NCI-H2227 treated with DMSO at 0.1 percent for 48 hours (cell line): ENCODE data around the gene FXN.
A peak's percentile ranks its signal among the peaks of the same experiment; 100 is the strongest.
"Not testable (repeated sequence)": the region's sequence is repeated elsewhere in the genome, so short reads cannot be mapped to it uniquely, and the experiment has no call there.

Source experiments
- DNase-seq: peaks from one replicate; lab custom pipeline; 2025; lab: John Stamatoyannopoulos, UW

Gene FXN

GRCh38 chr9:69035438-69036308, at the start of gene FXN:
Gene FXN (plus strand): TSS chr9:69035752. CDS start chr9:69035783, 31 bp downstream.
- peak; percentile 70 for DNase-seq

- DNase-seq, result not testable (repeated sequence)
Observed at GRCh38 chr9:68986949-68987348, 48.6 kb upstream of the FXN start.

- no peak for DNase-seq
Observed at GRCh38 chr9:68991457-68991856, 44.1 kb upstream of the FXN start.

DNA sequence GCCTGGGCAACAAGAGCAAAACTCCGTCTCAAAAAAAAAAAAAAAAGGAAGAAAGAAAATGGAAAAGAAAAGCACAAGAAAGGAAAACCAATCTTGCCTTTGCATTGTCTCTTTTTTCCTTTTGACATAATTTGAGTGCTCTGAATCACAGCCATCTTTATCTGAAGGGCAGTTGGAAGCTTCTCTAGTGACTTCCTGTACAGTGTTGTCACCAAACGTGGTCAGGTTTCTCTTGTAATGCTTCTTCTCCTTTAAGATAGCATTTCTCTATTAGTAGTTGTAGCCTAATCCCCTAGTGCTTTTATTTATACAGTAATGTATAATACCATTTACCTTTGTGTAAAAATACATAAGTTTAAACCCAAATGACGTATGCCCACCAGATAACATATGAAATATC, 39.8 kb upstream of the FXN start:
- DNase-seq, result no peak

GRCh38 chr9:68996462-68996861, 39.1 kb upstream of the FXN start:
- no peak for DNase-seq

GRCh38 chr9:68997666-68998065, 37.9 kb upstream of the FXN start:
- no peak for DNase-seq

DNA sequence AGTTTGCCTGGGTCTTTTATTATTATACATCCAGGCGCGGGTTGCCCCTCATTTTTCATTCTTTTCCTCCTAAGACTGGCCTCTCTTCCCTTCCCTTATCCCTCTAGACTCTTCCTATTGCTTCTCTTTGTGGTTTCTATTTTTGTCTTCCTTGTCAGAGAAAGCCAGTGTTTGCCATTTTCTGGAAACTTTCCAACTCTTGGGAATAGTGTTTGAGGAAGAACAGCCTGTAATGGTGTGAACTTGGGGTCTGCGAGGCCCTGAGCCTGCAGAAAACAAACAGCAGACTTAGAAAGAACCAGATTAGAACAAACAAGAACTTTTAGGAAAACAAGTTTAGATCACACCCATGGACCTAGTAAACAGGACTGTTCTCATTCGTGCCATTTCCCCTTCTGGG, 37.2 kb upstream of the FXN start:
- DNase-seq, result no peak

DNA sequence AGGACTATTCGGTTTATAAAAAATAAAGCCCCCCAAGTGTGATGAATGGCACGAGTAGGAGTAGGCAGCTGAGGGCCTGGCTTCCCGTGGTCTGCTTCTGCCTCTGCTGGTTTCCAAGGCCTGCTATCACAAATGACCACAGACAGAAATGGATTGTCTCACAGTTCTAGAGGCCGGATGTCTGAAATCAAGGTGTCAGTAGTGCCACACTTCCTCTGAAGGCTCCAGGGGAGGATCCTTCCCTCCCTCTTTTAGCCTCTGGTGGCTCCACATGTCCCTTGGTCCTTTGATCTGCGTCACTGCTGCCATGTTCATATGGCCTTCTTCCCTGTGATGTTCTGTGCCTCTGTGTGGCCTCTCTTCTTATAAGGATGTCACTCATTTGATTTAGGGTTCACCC, 36.7 kb upstream of the FXN start:
- DNase-seq, result no peak

DNA sequence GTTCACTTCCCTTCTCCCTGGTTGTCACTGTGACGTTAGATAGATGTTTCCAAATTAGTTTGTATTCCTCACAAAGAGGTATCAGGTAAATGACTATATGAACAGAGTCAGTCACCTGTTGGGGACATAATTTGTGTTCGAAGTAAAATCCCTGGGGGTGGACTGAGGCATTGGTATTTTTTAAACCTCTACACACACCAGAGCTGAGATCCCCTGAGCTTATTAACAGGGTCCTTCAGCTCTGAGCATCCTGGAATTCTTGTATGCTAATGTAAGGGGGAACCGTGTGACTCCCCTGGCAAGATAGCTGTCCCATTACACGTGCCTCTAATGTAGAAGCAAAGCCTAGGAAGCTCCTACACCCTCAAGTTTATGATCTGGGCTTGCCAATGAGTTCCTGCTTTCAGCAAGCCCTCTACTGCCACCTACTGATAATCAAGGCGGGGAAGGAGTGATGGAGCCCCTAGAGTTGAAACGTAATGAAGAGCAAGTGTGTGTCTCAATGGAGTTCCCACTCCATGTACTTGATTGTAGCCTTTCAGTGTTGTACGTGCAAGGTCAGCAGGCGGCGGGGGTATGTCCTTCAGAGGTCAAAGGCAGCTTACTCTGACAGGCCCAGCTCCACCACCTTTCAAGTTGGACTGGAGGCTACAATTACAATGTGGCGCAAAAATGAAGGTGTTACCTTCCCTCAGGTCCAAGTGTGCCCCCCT, 36.0 kb upstream of the FXN start:
- DNase-seq, result peak; percentile 54

DNA sequence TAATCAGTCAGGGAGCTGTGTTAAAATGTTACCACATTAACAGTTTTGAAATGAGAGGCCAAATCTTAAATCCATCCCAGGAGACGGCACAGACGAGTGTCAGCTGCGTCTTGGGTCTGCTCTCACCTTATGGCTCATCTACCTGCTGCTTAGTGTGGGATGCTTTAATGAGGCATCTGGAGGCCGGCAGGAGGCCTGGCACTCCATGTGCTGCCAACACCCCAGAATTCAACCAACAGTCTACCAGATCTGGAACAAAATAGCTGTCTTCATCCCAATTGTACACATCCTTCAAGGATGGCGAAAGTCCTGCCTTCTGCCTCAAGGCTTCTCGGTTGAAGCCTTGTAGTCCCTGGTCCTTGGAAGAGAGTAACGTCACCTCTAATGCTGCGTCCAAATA, 33.6 kb upstream of the FXN start:
- no peak for DNase-seq

- no peak for DNase-seq
Observed at GRCh38 chr9:69003051-69003450, 32.5 kb upstream of the FXN start.

- DNase-seq, result no peak
Observed at GRCh38 chr9:69004836-69005235, 30.7 kb upstream of the FXN start.

DNA sequence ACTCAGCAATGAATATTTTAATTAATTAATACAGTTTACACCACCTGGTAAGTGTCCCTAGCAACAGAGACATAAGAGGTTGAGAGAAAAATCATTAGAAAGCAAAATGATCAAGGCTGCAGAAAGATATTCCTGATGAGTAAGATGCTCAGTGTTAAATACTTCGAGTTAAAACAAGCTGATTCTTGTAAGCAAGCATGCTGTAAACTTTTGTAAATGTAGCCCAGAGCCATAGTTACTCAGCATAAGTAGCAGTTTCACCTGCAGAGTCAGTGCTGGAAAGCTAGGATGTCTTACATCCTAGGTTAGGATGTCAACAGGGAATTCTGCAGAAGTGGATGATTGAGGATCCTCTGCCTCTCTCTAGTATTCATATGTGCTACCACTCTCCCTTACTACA, 25.8 kb upstream of the FXN start:
- no peak for DNase-seq

- DNase-seq, result no peak
Observed at GRCh38 chr9:69012696-69013381, 22.7 kb upstream of the FXN start.

GRCh38 chr9:69013382-69013727, 22.2 kb upstream of the FXN start:
- DNase-seq, result no peak

DNA sequence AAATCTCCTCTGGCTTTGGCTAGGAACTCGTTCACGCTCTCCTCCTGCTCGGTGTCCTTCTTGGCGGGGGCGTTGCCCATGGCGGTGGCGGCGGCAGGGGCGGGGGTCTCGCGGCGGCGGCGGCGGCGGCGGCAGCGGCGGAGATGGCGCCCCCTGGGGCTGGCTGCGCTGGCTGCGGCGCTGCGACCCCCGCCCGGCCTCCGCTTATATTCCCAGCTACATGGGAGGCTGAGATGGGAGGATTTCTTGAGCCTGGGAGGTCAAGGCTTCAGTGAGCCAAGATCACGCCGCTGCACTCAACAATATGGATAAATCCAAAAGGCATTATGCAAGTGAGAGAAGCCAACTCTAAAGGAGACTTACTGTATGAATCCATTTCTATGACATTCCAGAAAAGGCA, 21.5 kb upstream of the FXN start, which contains the start of gene PRKACG:
Gene PRKACG (minus strand): TSS at position 101 of the 400 bp plus-strand sequence. CDS start 21 bp downstream, at position 80.
- DNase-seq, result no peak

DNA sequence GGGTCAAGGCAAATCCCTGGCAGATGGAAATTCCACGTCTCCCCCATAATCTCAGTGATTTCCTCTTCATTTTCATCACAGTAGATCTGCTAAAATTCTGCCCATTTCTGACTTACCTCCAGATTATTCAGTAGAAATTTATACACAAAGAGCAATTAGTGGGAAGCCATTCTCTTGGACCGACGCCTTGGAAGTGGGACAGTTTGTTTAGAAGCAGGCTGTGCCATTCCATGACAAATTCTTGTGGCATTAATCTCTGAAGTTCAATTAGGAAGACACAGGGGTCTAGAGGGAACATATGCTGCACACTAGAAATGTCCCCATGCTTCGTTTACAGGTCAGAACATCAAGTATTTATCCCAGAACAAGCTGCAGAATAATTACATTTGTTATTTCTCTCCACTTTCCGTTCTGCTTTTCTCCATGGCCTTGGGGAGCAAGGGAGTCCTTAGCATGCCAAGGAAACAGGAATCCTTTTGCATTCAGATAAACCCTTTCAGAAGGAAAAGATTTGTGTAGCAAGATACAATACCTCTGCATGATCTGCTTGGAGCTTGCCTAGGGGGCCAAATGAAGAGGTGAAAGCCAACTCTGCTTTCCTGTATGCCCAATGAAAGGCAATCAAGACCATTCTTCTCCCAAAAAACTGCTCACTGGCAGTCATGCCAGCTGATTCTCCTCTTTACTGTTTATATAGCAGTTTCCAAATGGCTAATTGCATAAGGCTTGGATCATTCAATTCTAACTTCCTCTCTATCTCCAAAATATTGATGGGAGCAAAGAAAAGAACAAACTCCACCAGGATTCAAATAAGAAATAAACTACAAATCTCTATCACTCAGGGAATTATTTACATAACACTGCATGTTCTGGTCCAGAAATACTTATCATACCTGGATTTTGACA, 19.1 kb upstream of the FXN start:
- DNase-seq, result no peak

GRCh38 chr9:69018737-69019136, 16.8 kb upstream of the FXN start:
- no peak for DNase-seq

DNA sequence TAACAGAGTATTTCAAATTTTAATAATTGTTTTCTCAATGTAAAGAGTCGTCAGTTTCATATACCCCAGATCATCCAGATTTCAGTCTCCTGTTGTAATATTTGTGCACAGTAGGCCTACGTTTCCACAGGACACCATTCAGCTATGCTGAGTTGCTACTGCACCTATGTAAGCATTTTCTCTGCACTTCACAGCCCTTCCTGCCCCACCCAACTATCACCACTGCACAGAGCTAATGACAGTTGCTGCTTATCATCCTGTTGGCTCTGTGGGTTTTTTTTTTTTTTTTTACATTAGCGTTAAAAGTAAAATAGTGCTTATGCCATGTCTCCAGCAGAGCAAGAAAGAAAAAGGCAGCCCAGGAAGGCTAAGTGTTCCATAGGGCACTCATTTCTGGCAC, 15.7 kb upstream of the FXN start:
- DNase-seq, result peak; percentile 38

DNA sequence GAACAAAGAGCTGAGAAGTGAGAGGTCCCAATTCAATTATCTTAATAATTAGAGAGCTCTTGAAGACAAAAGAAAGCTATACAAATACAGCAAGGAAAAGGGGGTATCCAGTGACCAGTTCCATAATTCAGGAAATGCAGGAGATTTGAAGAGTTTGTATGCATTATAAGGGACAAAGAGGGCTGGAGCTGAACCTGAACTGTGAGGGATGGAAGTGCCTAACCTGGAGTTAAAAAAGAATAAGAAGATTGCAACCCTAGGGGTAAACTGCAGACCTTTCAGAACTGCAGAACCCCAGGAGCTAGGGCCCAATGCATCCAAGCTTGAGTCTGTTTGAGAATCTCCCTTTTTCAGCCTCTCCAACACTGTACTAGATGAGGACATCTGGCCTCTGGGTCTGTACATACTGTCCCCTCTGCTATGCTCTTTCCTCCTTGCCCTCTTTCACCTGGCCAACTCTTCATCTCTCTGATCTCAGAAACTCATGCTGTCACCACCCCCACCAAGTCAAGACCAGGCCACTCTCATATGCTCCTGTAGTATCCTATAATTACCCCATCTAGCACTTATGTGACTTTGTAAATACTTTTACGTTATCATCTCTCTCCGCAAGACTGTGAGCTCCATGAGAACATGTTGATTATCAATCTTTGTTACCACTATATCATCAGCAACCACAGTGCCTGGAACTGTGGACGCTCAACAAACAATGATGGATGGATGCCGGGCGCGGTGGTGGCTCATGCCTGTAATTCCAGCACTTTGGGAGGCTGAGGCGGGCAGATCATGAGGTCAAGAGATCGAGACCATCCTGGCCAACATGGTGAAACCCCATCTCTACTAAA, 15.0 kb upstream of the FXN start:
- no peak for DNase-seq

GRCh38 chr9:69023650-69024049, 11.9 kb upstream of the FXN start:
- no peak for DNase-seq
